Measurements from ENCODE around the gene LRRC10B.
A peak's percentile ranks its signal among the peaks of the same experiment; 100 is the strongest.

Gene LRRC10B

GRCh38 chr11:61511383-61511782 is 2.8 kb downstream of the LRRC10B start:
- Histone ChIP-seq H3K27me3 (replicated peaks; ENCODE audit: control insufficient read depth, insufficient read depth, low read length) (peaks cover 26% of the 10 kb centered on the region), H3K9me3 (ENCODE audit: control insufficient read depth, low read length) (no peaks in the 10 kb centered on the region), H3K4me3 (ENCODE audit: low read length) (no peak overlapping the region), H3K36me3 (ENCODE audit: control insufficient read depth, insufficient read depth, low read length, severe bottlenecking) (no peaks in the 10 kb centered on the region), H3K9ac (ENCODE audit: low read length) (no peak overlapping the region), H3K4me1 (ENCODE audit: control insufficient read depth, insufficient read depth, low read length) (no peaks in the 10 kb centered on the region)
- no peak for DNase-seq (ENCODE audit: low read depth)

GRCh38 chr11:61512435-61512834 is 3.9 kb downstream of the LRRC10B start:
- Histone ChIP-seq H3K4me3 (ENCODE audit: low read length) (no peak overlapping the region), H3K9ac (ENCODE audit: low read length) (no peak overlapping the region), H3K27me3 (replicated peaks; ENCODE audit: control insufficient read depth, insufficient read depth, low read length) (peaks cover 24% of the 10 kb centered on the region), H3K36me3 (ENCODE audit: control insufficient read depth, insufficient read depth, low read length, severe bottlenecking) (no peaks in the 10 kb centered on the region), H3K4me1 (ENCODE audit: control insufficient read depth, insufficient read depth, low read length) (no peaks in the 10 kb centered on the region), H3K9me3 (ENCODE audit: control insufficient read depth, low read length) (no peaks in the 10 kb centered on the region)
- no peak for DNase-seq (ENCODE audit: low read depth)

- H3K9ac ChIP-seq (ENCODE audit: low read length): no peak overlapping the region
- no peak for DNase-seq (ENCODE audit: low read depth)
- no peaks in the 10 kb centered on the region for H3K9me3 ChIP-seq (ENCODE audit: control insufficient read depth, low read length)
- no peaks in the 10 kb centered on the region for H3K36me3 ChIP-seq (ENCODE audit: control insufficient read depth, insufficient read depth, low read length, severe bottlenecking)
- no peaks in the 10 kb centered on the region for H3K4me1 ChIP-seq (ENCODE audit: control insufficient read depth, insufficient read depth, low read length)
- no peak overlapping the region for H3K4me3 ChIP-seq (ENCODE audit: low read length)
- H3K27me3 ChIP-seq (replicated peaks; ENCODE audit: control insufficient read depth, insufficient read depth, low read length): peaks cover 18% of the 10 kb centered on the region
Measured at GRCh38 chr11:61513143-61513765, 4.7 kb downstream of the LRRC10B start.

GRCh38 chr11:61514050-61514917 is 5.7 kb downstream of the LRRC10B start:
- Histone ChIP-seq H3K9ac (ENCODE audit: low read length) (no peak overlapping the region), H3K36me3 (ENCODE audit: control insufficient read depth, insufficient read depth, low read length, severe bottlenecking) (no peaks in the 10 kb centered on the region), H3K9me3 (ENCODE audit: control insufficient read depth, low read length) (no peaks in the 10 kb centered on the region), H3K4me3 (ENCODE audit: low read length) (no peak overlapping the region), H3K4me1 (ENCODE audit: control insufficient read depth, insufficient read depth, low read length) (no peaks in the 10 kb centered on the region), H3K27me3 (replicated peaks; ENCODE audit: control insufficient read depth, insufficient read depth, low read length) (peaks cover 17% of the 10 kb centered on the region)
- no peak for DNase-seq (ENCODE audit: low read depth)

- Histone ChIP-seq H3K27me3 (replicated peaks; ENCODE audit: control insufficient read depth, insufficient read depth, low read length) (peaks cover 7% of the 10 kb centered on the region), H3K36me3 (ENCODE audit: control insufficient read depth, insufficient read depth, low read length, severe bottlenecking) (no peaks in the 10 kb centered on the region), H3K4me1 (ENCODE audit: control insufficient read depth, insufficient read depth, low read length) (no peaks in the 10 kb centered on the region), H3K4me3 (ENCODE audit: low read length) (no peak overlapping the region), H3K9me3 (ENCODE audit: control insufficient read depth, low read length) (no peaks in the 10 kb centered on the region), H3K9ac (ENCODE audit: low read length) (no peak overlapping the region)
- no peak for DNase-seq (ENCODE audit: low read depth)
Measured at GRCh38 chr11:61515686-61516085, 7.1 kb downstream of the LRRC10B start.

- no peak for DNase-seq (ENCODE audit: low read depth)
Measured at GRCh38 chr11:61516191-61516590, 7.6 kb downstream of the LRRC10B start.

GRCh38 chr11:61516675-61517572 is 8.4 kb downstream of the LRRC10B start:
- H3K4me3 ChIP-seq (ENCODE audit: low read length): no peak overlapping the region
- no peak overlapping the region for H3K9ac ChIP-seq (ENCODE audit: low read length)
- H3K4me1 ChIP-seq (ENCODE audit: control insufficient read depth, insufficient read depth, low read length): no peaks in the 10 kb centered on the region
- H3K9me3 ChIP-seq (ENCODE audit: control insufficient read depth, low read length): no peaks in the 10 kb centered on the region
- no peaks in the 10 kb centered on the region for H3K36me3 ChIP-seq (ENCODE audit: control insufficient read depth, insufficient read depth, low read length, severe bottlenecking)
- peak; percentile 72 for DNase-seq (ENCODE audit: low read depth)
- peaks cover 12% of the 10 kb centered on the region for H3K27me3 ChIP-seq (replicated peaks; ENCODE audit: control insufficient read depth, insufficient read depth, low read length)

More at GRCh38 chr11:61516191-61516590, 7.6 kb downstream of the LRRC10B start:
- Histone ChIP-seq H3K4me1 (ENCODE audit: control insufficient read depth, insufficient read depth, low read length) (no peaks in the 10 kb centered on the region), H3K27me3 (replicated peaks; ENCODE audit: control insufficient read depth, insufficient read depth, low read length) (peaks cover 7% of the 10 kb centered on the region), H3K36me3 (ENCODE audit: control insufficient read depth, insufficient read depth, low read length, severe bottlenecking) (no peaks in the 10 kb centered on the region), H3K4me3 (ENCODE audit: low read length) (no peak overlapping the region), H3K9me3 (ENCODE audit: control insufficient read depth, low read length) (no peaks in the 10 kb centered on the region), H3K9ac (ENCODE audit: low read length) (no peak overlapping the region)

- Histone ChIP-seq H3K4me3 (ENCODE audit: low read length) (no peak overlapping the region), H3K36me3 (ENCODE audit: control insufficient read depth, insufficient read depth, low read length, severe bottlenecking) (no peaks in the 10 kb centered on the region), H3K9me3 (ENCODE audit: control insufficient read depth, low read length) (no peaks in the 10 kb centered on the region), H3K4me1 (ENCODE audit: control insufficient read depth, insufficient read depth, low read length) (no peaks in the 10 kb centered on the region), H3K9ac (ENCODE audit: low read length) (no peak overlapping the region), H3K27me3 (replicated peaks; ENCODE audit: control insufficient read depth, insufficient read depth, low read length) (peaks cover 12% of the 10 kb centered on the region)
- no peak for DNase-seq (ENCODE audit: low read depth)
Measured at GRCh38 chr11:61518032-61518795, 9.7 kb downstream of the LRRC10B start.

GRCh38 chr11:61522881-61523280 is 14.3 kb downstream of the LRRC10B start:
- Histone ChIP-seq H3K4me3 (ENCODE audit: low read length) (no peak overlapping the region), H3K36me3 (ENCODE audit: control insufficient read depth, insufficient read depth, low read length, severe bottlenecking) (no peaks in the 10 kb centered on the region), H3K27me3 (replicated peaks; ENCODE audit: control insufficient read depth, insufficient read depth, low read length) (peaks cover 22% of the 10 kb centered on the region), H3K9me3 (ENCODE audit: control insufficient read depth, low read length) (no peaks in the 10 kb centered on the region), H3K9ac (ENCODE audit: low read length) (no peak overlapping the region), H3K4me1 (ENCODE audit: control insufficient read depth, insufficient read depth, low read length) (no peaks in the 10 kb centered on the region)
- no peak for DNase-seq (ENCODE audit: low read depth)

- H3K4me1 ChIP-seq (ENCODE audit: control insufficient read depth, insufficient read depth, low read length): peaks cover 3% of the 10 kb centered on the region
- no peaks in the 10 kb centered on the region for H3K9me3 ChIP-seq (ENCODE audit: control insufficient read depth, low read length)
- peaks cover 22% of the 10 kb centered on the region for H3K27me3 ChIP-seq (replicated peaks; ENCODE audit: control insufficient read depth, insufficient read depth, low read length)
- no peaks in the 10 kb centered on the region for H3K36me3 ChIP-seq (ENCODE audit: control insufficient read depth, insufficient read depth, low read length, severe bottlenecking)
- no peak overlapping the region for H3K4me3 ChIP-seq (ENCODE audit: low read length)
- DNase-seq (ENCODE audit: low read depth): no peak
- H3K9ac ChIP-seq (ENCODE audit: low read length): no peak overlapping the region
Measured at GRCh38 chr11:61524446-61524845, 15.9 kb downstream of the LRRC10B start.

All from adipocyte (in vitro differentiated cells).